GM12878 (cell line): ENCODE results near the gene TP53I3. TPM values are rescaled to one million over a fixed set of nuclear protein-coding genes. Genes with fewer than 3 reads are reported as not detected.
A peak's percentile ranks its signal among the peaks of the same experiment; 100 is the strongest.

Source experiments
- BHLHE40 ChIP-seq, 2 experiments: fragments of 450-650 bp in 1 of 2; IDR thresholded peaks; 2 replicates each; pipeline ENCODE4 v1.6.1; 2011 to 2017; ENCODE audit warnings: low read depth in 2 of 2, borderline replicate concordance in 1 of 2, improper control_type of control experiment in 1 of 2, low read length in 1 of 2, mild to moderate bottlenecking in 1 of 2
- BMI1 ChIP-seq: fragments of 450-650 bp; IDR thresholded peaks from 2 replicates; pipeline ENCODE4 v1.6.1; 2016; ENCODE audit warnings: mild to moderate bottlenecking, moderate library complexity, borderline replicate concordance
- FOS ChIP-seq: IDR thresholded peaks from 3 replicates; pipeline ENCODE4 v1.6.1; 2011; ENCODE audit warnings: borderline replicate concordance; ENCODE audit not compliant: insufficient read length; ENCODE audit errors: extremely low read depth
- GATAD2B ChIP-seq: fragments of 450-650 bp; conservative IDR thresholded peaks from 2 replicates; pipeline ENCODE4 v1.6.1; 2017; ENCODE audit warnings: low read depth, mild to moderate bottlenecking, moderate library complexity
- MYC ChIP-seq: IDR thresholded peaks from 2 replicates; pipeline ENCODE4 v1.6.1; 2011; ENCODE audit warnings: mild to moderate bottlenecking, low read length, moderate library complexity, inconsistent platforms; ENCODE audit not compliant: insufficient read depth, insufficient replicate concordance, insufficient read length, severe bottlenecking
- NR2C1 ChIP-seq: fragments of 450-650 bp; IDR thresholded peaks from 2 replicates; pipeline ENCODE4 v1.6.1; 2017; ENCODE audit warnings: antibody characterized with exemption, mild to moderate bottlenecking, moderate library complexity
- NRF1 ChIP-seq: conservative IDR thresholded peaks from 2 replicates; pipeline ENCODE4 v1.6.1; 2011; ENCODE audit warnings: mild to moderate bottlenecking, low read depth, low read length, improper control_type of control experiment
- POLR2AphosphoS5 ChIP-seq: IDR thresholded peaks from 2 replicates; pipeline ENCODE4 v1.6.1; 2011; ENCODE audit warnings: mild to moderate bottlenecking, low read length, inconsistent platforms
- RB1 ChIP-seq: fragments of 450-650 bp; formaldehyde crosslinking; IDR thresholded peaks from 2 replicates; pipeline ENCODE4 v1.6.1; 2017; ENCODE audit warnings: mild to moderate bottlenecking, borderline replicate concordance
- RBBP5 ChIP-seq: fragments of 200-600 bp; sonication (generic); conservative IDR thresholded peaks from 2 replicates; pipeline ENCODE4 v1.6.1; 2016
- SREBF2 ChIP-seq: IDR thresholded peaks from 2 replicates; pipeline ENCODE4 v1.6.1; 2012; ENCODE audit warnings: mild to moderate bottlenecking, low read length
- SUZ12 ChIP-seq: fragments of 200-600 bp; sonication (generic); IDR thresholded peaks from one replicate; pipeline ENCODE4 v1.6.1; 2018; ENCODE audit warnings: antibody characterized with exemption, mild to moderate bottlenecking; ENCODE audit not compliant: unreplicated experiment
- YBX1 ChIP-seq: fragments of 450-650 bp; IDR thresholded peaks from 2 replicates; pipeline ENCODE4 v1.6.1; 2016; ENCODE audit warnings: antibody characterized with exemption
- polyA plus RNA-seq, 11 experiments: library from polyadenylated mRNA; depleted of rRNA in 4 of 11; unstranded in 6 of 11; stranded (reverse) in 5 of 11; fragments of >200 nt; fragmentation: Nextera tagmentation in 4 of 11; fragmentation: Illumina TruSeq in 1 of 11; extraction: Ambion mirVana in 4 of 11; extraction: Trizol in 1 of 11; gene quantifications; 1 replicate in 1 of 11; 2 replicates in 10 of 11; pipeline versions ENCODE4 v1.2.1 to v1.2.3, GENCODE V29; 2011 to 2016; ENCODE audit warnings: inconsistent platforms in 2 of 11, missing spikeins in 2 of 11, low read depth in 1 of 11
- total RNA-seq, 4 experiments: library from RNA; depleted of rRNA in 3 of 4; stranded (reverse); fragments of >200 nt in 3 of 4; fragmentation: Illumina TruSeq in 1 of 4; extraction: Trizol in 1 of 4; gene quantifications; 2 replicates each; pipeline versions ENCODE4 v1.2.1 to v1.2.3, GENCODE V29; 2013 to 2021
- TF ChIP-seq, protein P1 (sequence below): fragments of 450-650 bp; IDR thresholded peaks from 2 replicates; pipeline ENCODE4 v1.6.1; 2017; ENCODE audit warnings: mild to moderate bottlenecking
- TF ChIP-seq, protein P2 (sequence below): IDR thresholded peaks from 2 replicates; pipeline ENCODE4 v1.6.1; 2011; ENCODE audit warnings: borderline replicate concordance, low read depth, mild to moderate bottlenecking, moderate library complexity, mixed read lengths, low read length; ENCODE audit not compliant: insufficient read depth; ENCODE audit errors: extremely low read length
- TF ChIP-seq, protein P3 (sequence below): IDR thresholded peaks from 2 replicates; pipeline ENCODE4 v1.6.1; 2012; ENCODE audit warnings: low read depth, low read length, improper control_type of control experiment
- TF ChIP-seq, protein P4 (sequence below): fragments of 450-650 bp; IDR thresholded peaks from 2 replicates; pipeline ENCODE4 v1.6.1; 2016; ENCODE audit warnings: mild to moderate bottlenecking, moderate library complexity, borderline replicate concordance
- TF ChIP-seq, protein P5 (sequence below): IDR thresholded peaks from 2 replicates; pipeline ENCODE4 v1.6.1; 2011; ENCODE audit warnings: low read depth, low read length, improper control_type of control experiment, borderline replicate concordance
- TF ChIP-seq, protein P6 (sequence below): IDR thresholded peaks from 2 replicates; pipeline ENCODE4 v1.6.1; 2012; ENCODE audit warnings: low read depth, low read length, improper control_type of control experiment

TP53I3 gene
- total and polyA plus RNA-seq, 10 of the 15 experiments (the other 5 are each of a cell fraction or from before 2014, with no cell fraction given), result 1.4 to 57.4 (median 11.6) TPM

DNA sequence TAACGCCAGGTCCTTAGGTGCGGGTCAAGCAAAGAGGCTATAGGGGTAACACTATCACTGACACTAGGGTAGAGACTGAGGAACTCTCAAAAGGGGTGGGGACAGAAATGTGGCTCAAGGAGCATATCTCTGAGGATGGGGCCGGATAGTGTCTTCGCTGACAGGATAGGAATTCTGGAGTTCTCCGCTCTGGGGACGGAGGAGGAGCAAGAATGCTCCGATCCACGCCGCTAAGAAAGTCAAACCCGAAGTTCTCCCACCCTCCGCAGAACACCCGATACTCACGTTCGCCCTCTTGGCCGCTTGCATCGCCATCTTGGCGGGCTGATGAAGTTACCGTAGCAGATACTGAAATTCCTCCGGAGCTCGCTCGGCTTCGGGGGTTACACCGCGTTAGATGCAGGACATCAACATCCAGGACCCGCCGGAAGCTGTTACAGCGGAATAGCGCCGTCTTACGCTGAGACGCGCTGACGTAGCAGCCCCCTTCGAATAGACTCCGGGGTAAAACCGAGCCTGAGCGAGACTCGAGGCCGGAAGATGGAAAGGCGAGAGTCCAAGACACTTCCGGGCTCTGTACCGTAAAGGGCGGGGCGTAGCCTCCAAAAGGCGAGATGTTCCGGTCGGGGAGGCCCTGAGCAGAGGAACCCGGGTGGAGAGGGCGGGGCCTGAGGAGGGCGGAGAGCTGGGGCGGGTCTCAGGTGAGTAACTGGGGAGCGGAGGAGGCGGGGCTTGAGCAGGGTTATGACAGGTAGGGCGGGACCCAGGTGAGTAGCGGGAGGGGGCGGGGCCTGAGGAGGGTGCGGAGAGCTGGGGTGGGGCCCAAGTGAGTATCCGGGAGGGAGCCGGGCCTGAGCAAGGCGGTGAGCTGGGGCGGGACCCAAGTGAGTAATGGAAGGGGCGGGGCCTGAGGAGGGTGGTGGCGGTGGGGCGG, 8.5 kb downstream of the TP53I3 start, which contains the start of gene SF3B6 (continued):
- TF ChIP-seq YBX1 (no peak), RB1 (peak; percentile 96), RBBP5 (no peak; the same call in none of the 2 replicates), GATAD2B (no peak), MYC (peak; percentile 52), FOS (no peak), SREBF2 (peak; percentile 52; the same call in 1 of the 2 replicates), NRF1 (no peak; the same call in 1 of the 2 replicates), NR2C1 (peak; percentile 98), SUZ12 (no peak), BMI1 (no peak), BHLHE40 (IDR thresholded peaks at IDR 0.05; ENCODE audit: borderline replicate concordance in 1 of 2, low read depth in 2 of 2, low read length in 1 of 2) (0 out of 4 replicates have a peak, but pooled peaks of 1 of the 2 experiments have one; percentile 33), POLR2AphosphoS5 (peak; percentile 95)
- TF ChIP-seq, protein P1, sequence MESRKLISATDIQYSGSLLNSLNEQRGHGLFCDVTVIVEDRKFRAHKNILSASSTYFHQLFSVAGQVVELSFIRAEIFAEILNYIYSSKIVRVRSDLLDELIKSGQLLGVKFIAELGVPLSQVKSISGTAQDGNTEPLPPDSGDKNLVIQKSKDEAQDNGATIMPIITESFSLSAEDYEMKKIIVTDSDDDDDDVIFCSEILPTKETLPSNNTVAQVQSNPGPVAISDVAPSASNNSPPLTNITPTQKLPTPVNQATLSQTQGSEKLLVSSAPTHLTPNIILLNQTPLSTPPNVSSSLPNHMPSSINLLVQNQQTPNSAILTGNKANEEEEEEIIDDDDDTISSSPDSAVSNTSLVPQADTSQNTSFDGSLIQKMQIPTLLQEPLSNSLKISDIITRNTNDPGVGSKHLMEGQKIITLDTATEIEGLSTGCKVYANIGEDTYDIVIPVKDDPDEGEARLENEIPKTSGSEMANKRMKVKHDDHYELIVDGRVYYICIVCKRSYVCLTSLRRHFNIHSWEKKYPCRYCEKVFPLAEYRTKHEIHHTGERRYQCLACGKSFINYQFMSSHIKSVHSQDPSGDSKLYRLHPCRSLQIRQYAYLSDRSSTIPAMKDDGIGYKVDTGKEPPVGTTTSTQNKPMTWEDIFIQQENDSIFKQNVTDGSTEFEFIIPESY, result peak; percentile 81
- TF ChIP-seq, protein P2, sequence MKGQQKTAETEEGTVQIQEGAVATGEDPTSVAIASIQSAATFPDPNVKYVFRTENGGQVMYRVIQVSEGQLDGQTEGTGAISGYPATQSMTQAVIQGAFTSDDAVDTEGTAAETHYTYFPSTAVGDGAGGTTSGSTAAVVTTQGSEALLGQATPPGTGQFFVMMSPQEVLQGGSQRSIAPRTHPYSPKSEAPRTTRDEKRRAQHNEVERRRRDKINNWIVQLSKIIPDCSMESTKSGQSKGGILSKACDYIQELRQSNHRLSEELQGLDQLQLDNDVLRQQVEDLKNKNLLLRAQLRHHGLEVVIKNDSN, result no peak
- TF ChIP-seq, protein P3, sequence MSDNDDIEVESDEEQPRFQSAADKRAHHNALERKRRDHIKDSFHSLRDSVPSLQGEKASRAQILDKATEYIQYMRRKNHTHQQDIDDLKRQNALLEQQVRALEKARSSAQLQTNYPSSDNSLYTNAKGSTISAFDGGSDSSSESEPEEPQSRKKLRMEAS, result peak; percentile 83
- TF ChIP-seq, protein P4, sequence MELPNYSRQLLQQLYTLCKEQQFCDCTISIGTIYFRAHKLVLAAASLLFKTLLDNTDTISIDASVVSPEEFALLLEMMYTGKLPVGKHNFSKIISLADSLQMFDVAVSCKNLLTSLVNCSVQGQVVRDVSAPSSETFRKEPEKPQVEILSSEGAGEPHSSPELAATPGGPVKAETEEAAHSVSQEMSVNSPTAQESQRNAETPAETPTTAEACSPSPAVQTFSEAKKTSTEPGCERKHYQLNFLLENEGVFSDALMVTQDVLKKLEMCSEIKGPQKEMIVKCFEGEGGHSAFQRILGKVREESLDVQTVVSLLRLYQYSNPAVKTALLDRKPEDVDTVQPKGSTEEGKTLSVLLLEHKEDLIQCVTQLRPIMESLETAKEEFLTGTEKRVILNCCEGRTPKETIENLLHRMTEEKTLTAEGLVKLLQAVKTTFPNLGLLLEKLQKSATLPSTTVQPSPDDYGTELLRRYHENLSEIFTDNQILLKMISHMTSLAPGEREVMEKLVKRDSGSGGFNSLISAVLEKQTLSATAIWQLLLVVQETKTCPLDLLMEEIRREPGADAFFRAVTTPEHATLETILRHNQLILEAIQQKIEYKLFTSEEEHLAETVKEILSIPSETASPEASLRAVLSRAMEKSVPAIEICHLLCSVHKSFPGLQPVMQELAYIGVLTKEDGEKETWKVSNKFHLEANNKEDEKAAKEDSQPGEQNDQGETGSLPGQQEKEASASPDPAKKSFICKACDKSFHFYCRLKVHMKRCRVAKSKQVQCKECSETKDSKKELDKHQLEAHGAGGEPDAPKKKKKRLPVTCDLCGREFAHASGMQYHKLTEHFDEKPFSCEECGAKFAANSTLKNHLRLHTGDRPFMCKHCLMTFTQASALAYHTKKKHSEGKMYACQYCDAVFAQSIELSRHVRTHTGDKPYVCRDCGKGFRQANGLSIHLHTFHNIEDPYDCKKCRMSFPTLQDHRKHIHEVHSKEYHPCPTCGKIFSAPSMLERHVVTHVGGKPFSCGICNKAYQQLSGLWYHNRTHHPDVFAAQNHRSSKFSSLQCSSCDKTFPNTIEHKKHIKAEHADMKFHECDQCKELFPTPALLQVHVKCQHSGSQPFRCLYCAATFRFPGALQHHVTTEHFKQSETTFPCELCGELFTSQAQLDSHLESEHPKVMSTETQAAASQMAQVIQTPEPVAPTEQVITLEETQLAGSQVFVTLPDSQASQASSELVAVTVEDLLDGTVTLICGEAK, result peak; percentile 99
- TF ChIP-seq, protein P5, sequence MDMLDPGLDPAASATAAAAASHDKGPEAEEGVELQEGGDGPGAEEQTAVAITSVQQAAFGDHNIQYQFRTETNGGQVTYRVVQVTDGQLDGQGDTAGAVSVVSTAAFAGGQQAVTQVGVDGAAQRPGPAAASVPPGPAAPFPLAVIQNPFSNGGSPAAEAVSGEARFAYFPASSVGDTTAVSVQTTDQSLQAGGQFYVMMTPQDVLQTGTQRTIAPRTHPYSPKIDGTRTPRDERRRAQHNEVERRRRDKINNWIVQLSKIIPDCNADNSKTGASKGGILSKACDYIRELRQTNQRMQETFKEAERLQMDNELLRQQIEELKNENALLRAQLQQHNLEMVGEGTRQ, result no peak
- TF ChIP-seq, protein P6, sequence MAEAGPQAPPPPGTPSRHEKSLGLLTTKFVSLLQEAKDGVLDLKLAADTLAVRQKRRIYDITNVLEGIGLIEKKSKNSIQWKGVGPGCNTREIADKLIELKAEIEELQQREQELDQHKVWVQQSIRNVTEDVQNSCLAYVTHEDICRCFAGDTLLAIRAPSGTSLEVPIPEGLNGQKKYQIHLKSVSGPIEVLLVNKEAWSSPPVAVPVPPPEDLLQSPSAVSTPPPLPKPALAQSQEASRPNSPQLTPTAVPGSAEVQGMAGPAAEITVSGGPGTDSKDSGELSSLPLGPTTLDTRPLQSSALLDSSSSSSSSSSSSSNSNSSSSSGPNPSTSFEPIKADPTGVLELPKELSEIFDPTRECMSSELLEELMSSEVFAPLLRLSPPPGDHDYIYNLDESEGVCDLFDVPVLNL, result peak; percentile 25
